GM10266 (cell line): ENCODE measurements around the gene SDSL.

Experiments
- DNase-seq: peaks from one replicate; pipeline ENCODE4 v3.0.0; 2012; ENCODE audit errors: extremely low spot score
- CTCF ChIP-seq: IDR thresholded peaks from 2 replicates; pipeline ENCODE4 v1.5.1; 2012; ENCODE audit warnings: mild to moderate bottlenecking, low read depth; ENCODE audit not compliant: control insufficient read depth, insufficient read depth; ENCODE audit errors: missing control alignments

SDSL gene

GRCh38 chr12:113435367-113435766, 13.2 kb downstream of the SDSL start:
- no peak for DNase-seq
- no peak for TF ChIP-seq CTCF

- TF ChIP-seq CTCF = no peak
- no peak for DNase-seq
These were observed 14.4 kb downstream of the SDSL start for GRCh38 chr12:113436586-113436985.

- no peak for TF ChIP-seq CTCF
- no peak for DNase-seq
These were observed 15.0 kb downstream of the SDSL start for GRCh38 chr12:113436993-113437728.

- TF ChIP-seq CTCF = no peak
- no peak for DNase-seq
These were observed 15.5 kb downstream of the SDSL start for GRCh38 chr12:113437729-113438100.

- no peak for TF ChIP-seq CTCF
- DNase-seq = no peak
These were observed 16.5 kb downstream of the SDSL start for GRCh38 chr12:113438523-113439300.

GRCh38 chr12:113439301-113439597, 17.1 kb downstream of the SDSL start:
- DNase-seq = no peak

More at GRCh38 chr12:113439301-113439597, 17.1 kb downstream of the SDSL start:
- no peak for TF ChIP-seq CTCF
